Brain microvascular endothelial cell (primary cell): ENCODE data around the gene MAML1.

ENCODE experiments used
- DNase-seq: peaks from one replicate; pipeline ENCODE4 v3.0.0-alpha.2; 2020
- H3K27ac ChIP-seq: fragments of 250-450 bp; sonication (Bioruptor Pico); 2 replicates; pipeline ENCODE4 v1.5.1; 2020; ENCODE audit warnings: mild to moderate bottlenecking, moderate library complexity
- H3K27me3 ChIP-seq: fragments of 250-450 bp; sonication (Bioruptor Pico); replicated peaks from 2 replicates; pipeline ENCODE4 v1.5.1; 2020; ENCODE audit warnings: mild to moderate bottlenecking
- H3K36me3 ChIP-seq: fragments of 250-450 bp; sonication (Bioruptor Pico); replicated peaks from 2 replicates; pipeline ENCODE4 v1.5.1; 2020; ENCODE audit warnings: mild to moderate bottlenecking
- H3K4me3 ChIP-seq: 2 replicates; pipeline ENCODE4 v1.5.1; 2011; ENCODE audit warnings: low read depth, mild to moderate bottlenecking, control low read depth, low read length, moderate library complexity
- CTCF ChIP-seq: IDR thresholded peaks from 2 replicates; pipeline ENCODE4 v1.5.1; 2011; ENCODE audit warnings: low read depth, mild to moderate bottlenecking, moderate library complexity, low read length, control low read depth, inconsistent platforms; ENCODE audit errors: missing control alignments
- in situ Hi-C: cut with HindIII; loops from 2 replicates; pipeline ENCODE4 v1.10.0; 2017; ENCODE audit warnings: low sequenced_read_pairs, low pct_ligation_motif_present

Gene MAML1

DNA sequence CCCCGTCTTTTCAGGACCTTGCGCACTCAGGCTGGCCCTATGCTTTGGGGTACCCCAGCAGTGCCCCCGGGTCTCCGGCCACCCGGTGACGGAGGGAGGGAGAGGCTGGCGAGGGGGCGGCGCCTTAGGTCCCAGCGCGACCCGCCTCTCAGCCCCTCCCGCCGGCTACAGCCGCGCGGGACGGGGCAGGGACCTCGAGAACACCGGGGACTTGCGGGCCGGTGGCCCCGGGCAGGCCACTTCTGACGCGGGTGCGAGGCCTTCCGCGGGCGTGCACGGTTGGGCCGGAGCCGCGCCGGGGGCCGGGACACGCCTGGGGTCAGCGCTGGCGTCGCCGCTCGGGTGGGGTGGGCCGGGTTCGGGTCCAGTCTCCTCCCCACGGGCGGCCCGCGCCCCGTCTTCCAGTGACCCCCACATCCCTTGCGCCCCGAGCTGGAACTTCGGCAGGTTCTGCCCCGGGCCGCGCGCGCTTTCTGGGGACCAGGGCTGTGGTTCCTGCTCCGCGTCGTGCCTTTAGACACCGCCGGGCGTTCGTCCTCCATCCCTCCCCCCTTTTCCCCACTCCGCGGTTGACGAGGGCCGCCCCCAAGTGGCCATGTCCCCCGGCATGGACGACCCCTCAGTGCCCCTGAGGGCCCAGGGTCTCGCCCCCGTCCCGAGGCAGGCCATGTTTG lies 84.3 kb downstream of the MAML1 start:
- no peak for DNase-seq
- no peak for TF ChIP-seq CTCF
- in situ Hi-C loops = no loop called here
- H3K4me3 ChIP-seq = peak overlapping the region; percentile 45
- H3K27me3 ChIP-seq = no peaks in the 10 kb centered on the region
- no peak overlapping the region for H3K27ac ChIP-seq
- peaks cover 2% of the 10 kb centered on the region for H3K36me3 ChIP-seq

DNA sequence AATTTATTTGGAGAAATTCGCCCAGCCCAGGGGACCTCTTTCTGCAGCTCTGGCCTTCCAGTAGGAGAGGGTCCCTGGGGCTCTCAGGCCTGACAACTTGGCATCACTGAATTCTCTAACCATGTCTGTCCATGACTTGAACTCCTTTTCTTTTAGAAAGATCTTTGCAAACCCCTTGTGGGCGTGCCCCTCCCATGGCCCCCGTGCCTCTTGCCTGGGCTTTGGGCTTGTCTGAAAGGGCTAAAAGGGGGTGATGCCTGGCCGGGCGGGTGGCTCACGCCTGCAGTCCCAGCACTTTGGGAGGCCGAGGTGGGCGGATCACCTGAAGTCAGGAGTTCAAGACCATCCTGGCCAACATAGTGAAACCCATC lies 84.8 kb downstream of the MAML1 start:
- TF ChIP-seq CTCF = no peak

GRCh38 chr5:179817890-179818745 lies 85.5 kb downstream of the MAML1 start:
- in situ Hi-C loops = no loop called here
- peak overlapping the region; percentile 88 for H3K27ac ChIP-seq
- no peak for DNase-seq
- H3K27me3 ChIP-seq = no peaks in the 10 kb centered on the region
- H3K4me3 ChIP-seq = no peak overlapping the region
- no peak for TF ChIP-seq CTCF
- peaks cover 10% of the 10 kb centered on the region for H3K36me3 ChIP-seq

More for the DNA sequence above, 84.8 kb downstream of the MAML1 start:
- Histone ChIP-seq H3K27ac (no peak overlapping the region), H3K27me3 (no peaks in the 10 kb centered on the region), H3K36me3 (peaks cover 3% of the 10 kb centered on the region), H3K4me3 (peak overlapping the region; percentile 45)
- DNase-seq = no peak
- in situ Hi-C loops = no loop called here

DNA sequence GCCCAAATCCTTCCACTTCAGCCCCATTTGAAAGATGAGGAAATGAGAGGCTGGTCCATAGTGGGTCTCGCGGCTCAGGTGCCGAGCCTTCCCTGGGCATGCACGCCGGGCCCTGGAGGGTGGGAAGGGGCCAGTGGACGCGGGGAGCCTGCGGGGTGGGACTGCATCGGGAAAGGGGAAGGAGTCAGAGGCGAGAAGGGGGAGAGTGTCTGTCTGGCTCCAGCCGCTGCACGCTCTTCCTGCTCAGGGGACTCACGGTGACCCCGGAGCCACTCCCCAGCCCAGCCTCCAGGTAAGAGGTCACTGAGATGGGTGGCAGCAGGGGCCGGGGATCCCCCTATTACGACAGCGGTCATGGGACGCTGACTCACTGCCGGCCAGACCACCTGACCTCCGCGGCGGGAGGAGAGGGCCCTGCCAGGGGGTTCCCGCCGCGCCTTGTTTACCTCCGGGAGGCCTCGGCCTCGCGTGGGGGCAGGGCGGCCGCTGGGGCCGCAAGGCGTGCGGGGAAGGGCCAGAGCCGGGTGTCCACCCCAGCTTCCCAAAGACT lies 86.2 kb downstream of the MAML1 start:
- no peaks in the 10 kb centered on the region for H3K27me3 ChIP-seq
- peak; percentile 89 for DNase-seq
- TF ChIP-seq CTCF = no peak
- peak overlapping the region; percentile 88 for H3K27ac ChIP-seq
- in situ Hi-C loops = no loop called here
- H3K4me3 ChIP-seq = peak overlapping the region; percentile 33
- peaks cover 15% of the 10 kb centered on the region for H3K36me3 ChIP-seq

- TF ChIP-seq CTCF = no peak
- peak overlapping the region; percentile 88 for H3K27ac ChIP-seq
- peak; percentile 48 for DNase-seq
- H3K27me3 ChIP-seq = no peaks in the 10 kb centered on the region
- peak overlapping the region; percentile 12 for H3K4me3 ChIP-seq
- H3K36me3 ChIP-seq = peaks cover 22% of the 10 kb centered on the region
- in situ Hi-C loops = no loop called here
These were observed 86.9 kb downstream of the MAML1 start for GRCh38 chr5:179819296-179820126.
